ENCODE results near the gene PACRG. TPM values are rescaled to one million over a fixed set of nuclear protein-coding genes. Genes with fewer than 3 reads are reported as not detected.

The PACRG gene
- polyA plus RNA-seq, 3 donors = not detected

GRCh38 chr6:162697872-162698403, 29.8 kb upstream of the PACRG start:
- H3K27ac ChIP-seq (ENCODE audit: low read depth in 1 of 2, low read length in 2 of 2) = no peak overlapping the region
- DNase-seq = no peak
- Mint-ChIP-seq H3K4me1 (no peaks in the 10 kb centered on the region), H3K27ac (no peak overlapping the region), H3K27me3 (ENCODE audit: low read depth in 3 of 3) (peaks cover 0 to 2% (median 2%) of the 10 kb centered on the region in 3 donors), H3K4me3 (no peak overlapping the region), H3K9me3 (peaks cover 0 to 4% (median 0%) of the 10 kb centered on the region in 7 donors), H3K36me3 (no peaks in the 10 kb centered on the region)
- no peaks in the 10 kb centered on the region for H3K79me2 ChIP-seq (ENCODE audit: insufficient read depth, low read length)
- no peaks in the 10 kb centered on the region for H3K27me3 ChIP-seq (ENCODE audit: control insufficient read depth in 2 of 2, insufficient read depth in 2 of 2, low read length in 2 of 2)
- no peaks in the 10 kb centered on the region for H4K20me1 ChIP-seq (ENCODE audit: insufficient read depth, low read length)
- no peaks in the 10 kb centered on the region for H3K36me3 ChIP-seq (replicated peaks in 1 of 2; ENCODE audit: control insufficient read depth in 1 of 2, insufficient read depth in 2 of 2, low read length in 2 of 2)
- intact Hi-C loops (cut with micrococcal nuclease) = no loop called here
- WGBS (ENCODE audit: insufficient coverage) = 92% methylated on average over 1 of the region's 1 CpG
- no peak overlapping the region for H3K4me3 ChIP-seq (replicated peaks in 1 of 3; ENCODE audit: low read depth in 2 of 3, low read length in 3 of 3)
- no peak for TF ChIP-seq CTCF (IDR thresholded peaks at IDR 0.05)
- no peaks in the 10 kb centered on the region for H3K9me3 ChIP-seq (replicated peaks in 1 of 2; ENCODE audit: control insufficient read depth in 1 of 2, insufficient read depth in 1 of 2, low read length in 2 of 2)
- H2AFZ ChIP-seq (ENCODE audit: insufficient read depth, low read depth, low read length, poor library complexity, severe bottlenecking) = no peak overlapping the region
- no peaks in the 10 kb centered on the region for H3K4me1 ChIP-seq (ENCODE audit: control insufficient read depth in 1 of 2, insufficient read depth in 2 of 2, low read length in 2 of 2)
- H3K9ac ChIP-seq (ENCODE audit: insufficient read depth, low read length, poor library complexity, severe bottlenecking) = no peak overlapping the region
- H3K4me2 ChIP-seq (replicated peaks; ENCODE audit: extremely low read depth, low read length, poor library complexity, severe bottlenecking) = no peak overlapping the region

- no peak for TF ChIP-seq CTCF (IDR thresholded peaks at IDR 0.05)
- H4K20me1 ChIP-seq (ENCODE audit: insufficient read depth, low read length) = no peaks in the 10 kb centered on the region
- no peak for DNase-seq
- Mint-ChIP-seq H3K9me3 (peaks cover 0 to 4% (median 0%) of the 10 kb centered on the region in 7 donors), H3K27ac (no peak overlapping the region), H3K4me1 (no peaks in the 10 kb centered on the region), H3K27me3 (ENCODE audit: low read depth in 3 of 3) (peaks cover 1 to 2% (median 2%) of the 10 kb centered on the region in 3 donors), H3K4me3 (no peak overlapping the region), H3K36me3 (no peaks in the 10 kb centered on the region)
- H3K27me3 ChIP-seq (ENCODE audit: control insufficient read depth in 2 of 2, insufficient read depth in 2 of 2, low read length in 2 of 2) = no peaks in the 10 kb centered on the region
- no peak overlapping the region for H3K4me2 ChIP-seq (replicated peaks; ENCODE audit: extremely low read depth, low read length, poor library complexity, severe bottlenecking)
- H3K27ac ChIP-seq (ENCODE audit: low read depth in 1 of 2, low read length in 2 of 2) = no peak overlapping the region
- H3K9ac ChIP-seq (ENCODE audit: insufficient read depth, low read length, poor library complexity, severe bottlenecking) = no peak overlapping the region
- no peaks in the 10 kb centered on the region for H3K9me3 ChIP-seq (replicated peaks in 1 of 2; ENCODE audit: control insufficient read depth in 1 of 2, insufficient read depth in 1 of 2, low read length in 2 of 2)
- no peak overlapping the region for H2AFZ ChIP-seq (ENCODE audit: insufficient read depth, low read depth, low read length, poor library complexity, severe bottlenecking)
- H3K36me3 ChIP-seq (replicated peaks in 1 of 2; ENCODE audit: control insufficient read depth in 1 of 2, insufficient read depth in 2 of 2, low read length in 2 of 2) = no peaks in the 10 kb centered on the region
- H3K79me2 ChIP-seq (ENCODE audit: insufficient read depth, low read length) = no peaks in the 10 kb centered on the region
- H3K4me1 ChIP-seq (ENCODE audit: control insufficient read depth in 1 of 2, insufficient read depth in 2 of 2, low read length in 2 of 2) = no peaks in the 10 kb centered on the region
- no peak overlapping the region for H3K4me3 ChIP-seq (replicated peaks in 1 of 3; ENCODE audit: low read depth in 2 of 3, low read length in 3 of 3)
- intact Hi-C loops (cut with micrococcal nuclease) = no loop called here
Observed at GRCh38 chr6:162698440-162698839, 29.3 kb upstream of the PACRG start.
